HG02884 (cell line): Measurements from ENCODE around the gene TOP1.

Source experiments
- ATAC-seq: cut with Tn5 transposase; IDR thresholded peaks from one replicate; pipeline ENCODE4 v1.9.1; 2021; ENCODE audit warnings: mild to moderate bottlenecking, moderate library complexity; ENCODE audit not compliant: unreplicated experiment

TOP1 gene

GRCh38 chr20:41163821-41164220, 135.2 kb downstream of the TOP1 start:
- no peak for ATAC-seq

DNA sequence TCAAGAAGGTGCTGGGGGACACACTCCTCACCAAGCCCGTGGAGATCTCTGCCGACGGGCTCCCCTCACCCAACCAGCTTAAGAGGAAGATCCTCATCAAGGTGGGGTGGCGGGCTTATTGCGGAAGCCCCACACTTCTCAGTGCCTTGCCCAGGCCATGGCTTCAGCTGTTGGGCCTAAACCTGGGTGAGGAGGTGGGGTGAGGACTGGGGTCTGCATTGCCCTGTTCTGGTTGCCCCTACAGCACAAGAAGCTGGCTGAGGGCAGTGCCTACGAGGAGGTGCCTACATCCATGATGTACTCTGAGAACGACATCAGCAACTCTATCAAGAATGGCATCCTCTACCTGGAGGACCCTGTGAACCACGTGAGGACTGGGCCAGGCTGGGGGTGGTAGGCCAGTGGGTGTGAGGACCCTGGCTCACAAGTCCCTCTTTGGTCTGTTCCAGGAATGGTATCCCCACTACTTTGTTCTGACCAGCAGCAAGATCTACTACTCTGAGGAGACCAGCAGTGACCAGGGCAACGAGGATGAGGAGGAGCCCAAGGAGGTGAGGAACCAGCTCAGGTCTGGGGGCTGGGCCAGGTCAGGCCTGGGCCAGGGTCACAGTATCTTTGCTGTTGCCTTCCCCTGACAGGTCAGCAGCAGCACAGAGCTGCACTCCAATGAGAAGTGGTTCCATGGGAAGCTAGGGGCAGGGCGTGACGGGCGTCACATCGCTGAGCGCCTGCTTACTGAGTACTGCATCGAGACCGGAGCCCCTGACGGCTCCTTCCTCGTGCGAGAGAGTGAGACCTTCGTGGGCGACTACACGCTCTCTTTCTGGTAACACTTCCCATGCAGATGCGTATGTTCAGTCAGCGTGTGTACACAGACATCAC, 136.6 kb downstream of the TOP1 start:
- no peak for ATAC-seq

DNA sequence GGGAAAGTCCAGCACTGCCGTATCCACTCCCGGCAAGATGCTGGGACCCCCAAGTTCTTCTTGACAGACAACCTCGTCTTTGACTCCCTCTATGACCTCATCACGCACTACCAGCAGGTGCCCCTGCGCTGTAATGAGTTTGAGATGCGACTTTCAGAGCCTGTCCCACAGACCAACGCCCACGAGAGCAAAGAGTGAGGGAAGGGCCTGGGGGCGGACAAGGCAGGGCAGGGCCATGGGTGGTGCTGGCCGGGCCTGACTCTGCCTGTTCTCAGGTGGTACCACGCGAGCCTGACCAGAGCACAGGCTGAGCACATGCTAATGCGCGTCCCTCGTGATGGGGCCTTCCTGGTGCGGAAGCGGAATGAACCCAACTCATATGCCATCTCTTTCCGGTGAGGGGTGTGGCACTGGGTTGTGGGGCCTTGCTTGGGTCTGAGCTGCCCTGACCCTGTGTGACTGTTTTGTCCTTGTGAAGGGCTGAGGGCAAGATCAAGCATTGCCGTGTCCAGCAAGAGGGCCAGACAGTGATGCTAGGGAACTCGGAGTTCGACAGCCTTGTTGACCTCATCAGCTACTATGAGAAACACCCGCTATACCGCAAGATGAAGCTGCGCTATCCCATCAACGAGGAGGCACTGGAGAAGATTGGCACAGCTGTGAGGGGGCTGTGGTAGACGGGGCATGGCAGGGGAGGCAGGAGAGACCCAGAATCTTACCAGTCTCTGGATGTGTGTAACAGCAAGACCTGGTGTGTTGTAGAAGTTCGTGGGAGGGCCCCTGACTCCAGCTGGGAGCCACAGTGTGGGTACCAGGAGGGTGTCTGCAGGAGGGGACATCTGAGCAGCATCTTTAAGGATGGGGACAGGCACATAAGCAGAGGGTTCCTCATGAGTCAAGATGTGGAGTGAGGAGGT, 137.8 kb downstream of the TOP1 start:
- ATAC-seq = no peak

DNA sequence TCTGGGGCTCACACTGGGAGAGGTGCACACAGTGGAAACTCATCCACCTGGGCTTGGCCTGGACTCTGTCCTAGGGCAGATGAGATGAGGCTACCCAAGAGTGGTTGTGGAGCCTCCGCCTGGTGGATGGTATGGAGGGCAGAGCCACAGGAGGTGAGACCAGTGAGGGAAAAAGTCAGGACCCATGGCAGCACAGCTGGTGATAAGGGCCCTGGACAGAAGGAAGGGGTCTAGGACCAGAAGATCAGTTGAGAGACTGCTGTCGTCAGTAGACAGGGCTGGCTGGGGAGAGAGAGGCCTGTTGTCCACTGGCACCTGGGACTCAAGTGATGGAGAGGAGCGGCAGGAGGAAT, 138.5 kb downstream of the TOP1 start:
- ATAC-seq = no peak

GRCh38 chr20:41167481-41168253, 139.0 kb downstream of the TOP1 start:
- ATAC-seq = no peak

- ATAC-seq = no peak
Measured at GRCh38 chr20:41168281-41169161, 139.9 kb downstream of the TOP1 start.

DNA sequence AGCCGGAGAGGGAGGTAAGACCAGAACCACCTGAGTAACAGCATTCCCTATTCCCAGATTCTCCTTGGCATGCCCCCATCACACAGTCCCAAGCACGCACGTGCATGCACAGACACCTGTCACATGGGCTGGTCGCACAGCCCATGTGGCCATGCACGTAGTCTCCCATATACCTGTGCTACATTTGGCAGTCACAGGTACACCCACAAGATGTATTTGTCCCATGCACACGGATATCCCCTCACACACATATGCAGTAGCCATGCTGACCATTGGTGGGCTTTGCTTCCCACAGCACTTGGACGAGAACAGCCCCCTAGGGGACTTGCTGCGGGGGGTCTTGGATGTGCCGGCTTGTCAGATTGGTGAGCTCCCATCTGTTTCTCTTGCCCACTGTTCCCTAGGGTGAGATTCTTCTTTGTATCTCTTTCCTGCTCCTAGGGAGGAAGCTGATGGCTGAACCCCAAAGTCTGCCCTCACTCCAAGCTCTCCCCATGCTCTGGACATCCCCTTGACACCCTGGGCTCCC, 140.6 kb downstream of the TOP1 start:
- no peak for ATAC-seq

- no peak for ATAC-seq
Measured at GRCh38 chr20:41169791-41170351, 141.2 kb downstream of the TOP1 start.

DNA sequence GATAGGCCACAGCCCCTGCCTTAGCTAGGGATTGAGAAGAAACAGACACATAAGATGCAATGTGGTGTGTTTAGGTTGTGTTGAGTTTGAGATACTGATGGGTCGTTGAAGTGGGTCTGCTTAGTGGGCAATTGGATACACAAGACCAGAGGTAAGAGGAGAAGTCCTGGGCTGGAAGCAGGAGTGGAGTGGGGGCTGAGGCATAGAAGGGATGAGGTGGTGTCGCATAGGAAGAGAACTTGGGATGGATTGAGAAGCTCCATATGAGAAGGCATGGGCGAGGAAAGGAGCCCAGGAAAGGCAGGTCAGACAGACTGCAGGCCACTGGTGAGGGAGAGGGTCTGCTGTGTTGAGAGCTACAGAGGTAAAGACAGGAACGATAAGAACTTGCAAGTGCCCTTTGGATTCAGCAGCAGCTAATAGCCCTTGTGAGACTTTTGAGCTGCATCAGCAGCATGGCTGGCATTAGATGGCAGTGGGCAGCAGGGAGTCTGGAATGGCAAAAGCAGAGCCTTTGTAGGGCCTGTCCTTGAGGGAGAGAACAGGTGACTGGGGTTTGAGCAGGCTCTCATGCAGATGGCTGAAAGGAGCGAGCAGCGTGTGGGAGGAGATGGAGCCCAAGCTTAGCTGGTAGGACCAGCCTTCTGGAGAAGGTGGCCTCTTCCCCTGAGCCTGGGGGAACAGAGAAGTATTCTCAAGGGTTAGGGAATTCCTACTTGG, 141.9 kb downstream of the TOP1 start:
- no peak for ATAC-seq

GRCh38 chr20:41171736-41172295, 143.2 kb downstream of the TOP1 start:
- no peak for ATAC-seq

- ATAC-seq = peak; percentile 21
Measured at GRCh38 chr20:41172296-41173140, 143.9 kb downstream of the TOP1 start.

DNA sequence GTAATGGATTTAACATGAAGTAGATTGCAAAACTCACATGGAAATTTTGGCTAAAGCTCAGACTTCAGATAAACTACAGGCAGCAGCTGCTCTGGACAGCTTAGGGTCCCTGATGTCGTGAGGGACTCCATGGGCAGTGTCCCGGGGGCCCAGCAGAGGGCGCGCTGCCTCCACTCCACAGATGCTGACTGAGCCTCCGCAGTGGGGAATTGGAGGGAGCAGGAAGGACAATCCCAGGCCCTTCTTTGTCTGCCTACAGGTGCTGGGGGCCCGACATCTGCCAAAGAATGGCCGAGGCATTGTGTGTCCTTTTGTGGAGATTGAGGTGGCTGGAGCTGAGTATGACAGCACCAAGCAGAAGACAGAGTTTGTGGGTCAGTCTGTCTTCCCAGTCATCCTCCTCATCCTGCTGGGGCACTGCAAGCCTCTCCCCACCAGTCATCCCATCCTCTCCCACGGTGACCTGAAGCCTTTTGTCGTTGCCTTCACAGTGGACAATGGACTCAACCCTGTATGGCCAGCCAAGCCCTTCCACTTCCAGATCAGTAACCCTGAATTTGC, 144.6 kb downstream of the TOP1 start:
- peak; percentile 77 for ATAC-seq

GRCh38 chr20:41173791-41174341, 145.2 kb downstream of the TOP1 start:
- ATAC-seq = no peak
